DND-41 (cell line): ENCODE measurements around the gene POLR1B.

Experiments used
- ATAC-seq: fragments of 200-7000 bp; cut with Tn5 transposase; 3 replicates; pipeline ENCODE4 v1.9.1; 2021; ENCODE audit warnings: low read depth; ENCODE audit not compliant: insufficient read depth
- DNase-seq: peaks from one replicate; pipeline ENCODE4 v3.0.0-alpha.2; 2020
- H2AFZ ChIP-seq: 2 replicates; pipeline ENCODE4 v1.6.0; 2012; ENCODE audit warnings: low read depth, low read length
- H3K27ac ChIP-seq: 2 replicates; pipeline ENCODE4 v1.5.1; 2012; ENCODE audit warnings: low read length, inconsistent platforms
- H3K27me3 ChIP-seq: fragments of 200-600 bp; sonication (generic); 2 replicates; pipeline ENCODE4 v1.6.0; 2012; ENCODE audit warnings: low read length, mild to moderate bottlenecking, inconsistent platforms; ENCODE audit not compliant: insufficient read depth, poor library complexity
- H3K36me3 ChIP-seq: 2 replicates; pipeline ENCODE4 v1.5.1; 2012; ENCODE audit warnings: low read length, inconsistent platforms; ENCODE audit not compliant: insufficient read depth
- H3K4me1 ChIP-seq: 2 replicates; pipeline ENCODE4 v1.5.1; 2012; ENCODE audit warnings: mild to moderate bottlenecking, low read length; ENCODE audit not compliant: insufficient read depth
- H3K4me2 ChIP-seq: 2 replicates; pipeline ENCODE4 v1.6.0; 2012; ENCODE audit warnings: mild to moderate bottlenecking, moderate library complexity, low read length, inconsistent platforms; ENCODE audit not compliant: insufficient read depth
- H3K4me3 ChIP-seq, 2 experiments: fragments of 200-600 bp in 1 of 2; shearing (Covaris generic) in 1 of 2; 2 replicates each; pipeline ENCODE4 v1.5.1; 2012 to 2016; ENCODE audit warnings: inconsistent platforms in 2 of 2, low read length in 2 of 2, mild to moderate bottlenecking in 2 of 2, low read depth in 1 of 2, moderate library complexity in 1 of 2
- H3K79me2 ChIP-seq: 2 replicates; pipeline ENCODE4 v1.6.0; 2012; ENCODE audit warnings: low read length, inconsistent platforms; ENCODE audit not compliant: insufficient read depth
- H3K9ac ChIP-seq: 2 replicates; pipeline ENCODE4 v1.6.0; 2012; ENCODE audit warnings: low read depth, mild to moderate bottlenecking, inconsistent platforms, low read length, moderate library complexity
- H3K9me3 ChIP-seq: 2 replicates; pipeline ENCODE4 v1.5.1; 2012; ENCODE audit warnings: low read length, moderate library complexity, mild to moderate bottlenecking, inconsistent platforms; ENCODE audit not compliant: insufficient read depth, severe bottlenecking
- H4K20me1 ChIP-seq: 2 replicates; pipeline ENCODE4 v1.6.0; 2012; ENCODE audit warnings: low read length; ENCODE audit not compliant: insufficient read depth
- CTCF ChIP-seq: IDR thresholded peaks from 2 replicates; pipeline ENCODE4 v1.5.1; 2012; ENCODE audit warnings: borderline replicate concordance, low read length, moderate library complexity, mild to moderate bottlenecking; ENCODE audit not compliant: poor library complexity, severe bottlenecking; ENCODE audit errors: extremely low read depth
- EZH2 ChIP-seq: IDR thresholded peaks from 3 replicates; pipeline ENCODE4 v1.6.1; 2012; ENCODE audit warnings: borderline replicate concordance, low read depth, mild to moderate bottlenecking, moderate library complexity, low read length, inconsistent platforms; ENCODE audit not compliant: severe bottlenecking

Gene POLR1B

GRCh38 chr2:112623913-112624777 is 81.9 kb downstream of the POLR1B start:
- H3K27ac ChIP-seq: no peak overlapping the region
- H3K27me3 ChIP-seq: no peaks in the 10 kb centered on the region
- no peaks in the 10 kb centered on the region for H3K9me3 ChIP-seq
- ATAC-seq: peak; percentile 32; the same call in 1 of the 3 replicates
- no peak overlapping the region for H3K4me3 ChIP-seq
- peak; percentile 20 for DNase-seq
- TF ChIP-seq EZH2: no peak
- no peak for TF ChIP-seq CTCF
- H3K36me3 ChIP-seq: no peaks in the 10 kb centered on the region
- no peak overlapping the region for H2AFZ ChIP-seq
- H3K79me2 ChIP-seq: no peaks in the 10 kb centered on the region
- H3K9ac ChIP-seq: no peak overlapping the region
- H4K20me1 ChIP-seq: no peaks in the 10 kb centered on the region
- peaks cover 13% of the 10 kb centered on the region for H3K4me1 ChIP-seq
- H3K4me2 ChIP-seq: no peak overlapping the region

- Histone ChIP-seq H3K27ac (no peak overlapping the region), H3K27me3 (no peaks in the 10 kb centered on the region), H3K4me3 (no peak overlapping the region), H3K9ac (0 out of 2 replicates have a peak overlapping the region, but pooled peaks have one; percentile 2), H3K36me3 (no peaks in the 10 kb centered on the region), H4K20me1 (no peaks in the 10 kb centered on the region), H3K79me2 (no peaks in the 10 kb centered on the region), H3K4me2 (no peak overlapping the region), H3K9me3 (no peaks in the 10 kb centered on the region), H2AFZ (no peak overlapping the region), H3K4me1 (peaks cover 24% of the 10 kb centered on the region)
- TF ChIP-seq CTCF: no peak
- no peak for TF ChIP-seq EZH2
- ATAC-seq (no peak), DNase-seq (no peak)
These were observed 83.3 kb downstream of the POLR1B start for GRCh38 chr2:112625474-112626114.

- H3K9me3 ChIP-seq: no peaks in the 10 kb centered on the region
- peak; percentile 76 for DNase-seq
- H3K27ac ChIP-seq: no peak overlapping the region
- H3K79me2 ChIP-seq: no peaks in the 10 kb centered on the region
- ATAC-seq: peak; percentile 66
- no peaks in the 10 kb centered on the region for H4K20me1 ChIP-seq
- H3K9ac ChIP-seq: 0 out of 2 replicates have a peak overlapping the region, but pooled peaks have one; percentile 2
- H2AFZ ChIP-seq: peak overlapping the region; percentile 36; the same call in 1 of the 2 replicates
- H3K27me3 ChIP-seq: no peaks in the 10 kb centered on the region
- no peak overlapping the region for H3K4me3 ChIP-seq
- H3K36me3 ChIP-seq: no peaks in the 10 kb centered on the region
- H3K4me1 ChIP-seq: peaks cover 34% of the 10 kb centered on the region
- TF ChIP-seq CTCF: peak; percentile 96
- TF ChIP-seq EZH2: no peak
- H3K4me2 ChIP-seq: peak overlapping the region; percentile 45; the same call in 1 of the 2 replicates
These were observed 84.4 kb downstream of the POLR1B start for GRCh38 chr2:112626604-112627059.
